LoVo (cell line): ENCODE measurements around the gene KLHL8.
"Not testable (repeated sequence)": the region's sequence is repeated elsewhere in the genome, so short reads cannot be mapped to it uniquely, and the experiment has no call there.

Source experiments
- DNase-seq: peaks from one replicate; pipeline ENCODE4 v3.0.0-alpha.2; 2016; ENCODE audit warnings: low spot score

KLHL8 gene

DNA sequence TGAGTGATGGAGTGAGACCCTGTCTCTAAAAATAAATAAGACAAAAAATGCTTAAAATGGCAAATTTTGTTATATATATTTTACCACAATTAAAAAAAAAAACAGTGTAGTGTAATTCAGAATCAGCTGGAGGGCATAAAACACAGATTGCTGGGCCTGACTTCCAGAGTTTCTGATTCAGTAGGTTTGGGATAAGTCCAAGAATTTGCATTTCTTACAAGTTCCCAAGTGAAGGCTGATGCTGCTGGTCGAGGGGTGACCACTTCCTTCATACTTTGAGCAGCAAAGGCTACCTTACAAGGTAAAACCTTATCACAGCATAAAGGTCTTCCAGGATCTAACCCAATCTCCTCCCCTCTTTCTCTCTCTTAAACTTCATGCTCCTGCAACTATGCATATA, 40.7 kb downstream of the KLHL8 start:
- DNase-seq: no peak

DNA sequence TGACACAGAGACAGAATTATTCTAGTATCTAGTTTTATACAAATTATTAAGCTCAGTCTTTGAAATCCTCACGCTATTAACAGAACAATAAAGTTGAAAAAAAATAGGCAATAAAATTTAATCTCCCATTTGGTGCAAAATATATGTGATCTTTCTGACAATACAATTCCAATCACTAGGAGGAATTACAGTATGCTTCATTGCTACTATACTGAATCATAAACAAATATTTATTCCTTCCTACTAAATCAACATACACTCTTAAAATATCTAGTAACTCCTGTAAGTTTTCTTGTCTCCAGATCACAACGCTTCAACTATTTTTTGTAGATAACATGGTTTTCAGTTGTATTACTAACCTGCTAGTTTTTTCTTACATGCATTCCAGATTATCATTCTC, 45.7 kb downstream of the KLHL8 start:
- DNase-seq: no peak

DNA sequence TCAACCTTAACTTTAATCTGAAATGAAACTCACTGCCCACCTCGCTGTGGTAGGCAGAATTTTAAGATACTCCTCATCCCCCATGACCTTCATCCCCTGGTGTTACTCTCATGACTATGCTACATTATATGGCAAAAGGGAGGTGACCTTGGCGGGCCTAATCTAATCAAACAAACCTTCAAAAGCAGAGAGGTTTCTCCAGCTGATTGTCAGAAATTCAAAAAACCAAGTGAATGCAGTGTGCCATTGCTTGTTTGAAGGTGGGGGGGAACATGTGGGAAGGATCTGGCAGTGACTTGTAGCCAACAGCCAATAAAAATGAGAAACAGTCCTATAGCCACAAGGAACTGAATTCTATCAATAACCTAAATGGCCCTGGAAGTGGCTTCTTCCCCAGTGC, 48.5 kb downstream of the KLHL8 start:
- DNase-seq: no peak

DNA sequence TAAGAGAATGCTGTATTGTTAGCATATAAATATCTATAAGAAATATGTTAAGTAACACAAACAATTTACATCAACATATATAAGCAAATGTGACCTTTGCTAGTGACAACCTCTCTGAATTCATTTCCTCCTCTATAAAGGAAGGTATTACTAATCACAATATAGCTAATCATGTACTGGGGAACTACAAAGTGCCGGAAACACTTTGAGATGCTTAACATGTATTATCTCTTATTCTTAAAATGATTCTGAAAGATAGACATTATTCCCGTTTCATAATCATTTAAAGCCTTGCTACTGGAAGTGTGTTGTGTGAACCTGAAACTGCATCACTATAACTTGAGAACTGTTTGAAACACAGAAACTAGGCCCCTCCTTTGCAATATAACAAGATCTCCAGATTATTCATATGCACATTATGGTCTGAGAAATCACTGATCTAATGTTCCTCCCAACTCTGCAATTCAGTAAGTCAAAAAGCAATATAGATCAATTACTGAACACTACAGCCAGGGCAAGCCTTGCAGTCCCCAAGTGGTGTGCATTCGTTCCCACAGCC, 54.0 kb downstream of the KLHL8 start:
- no peak for DNase-seq

DNA sequence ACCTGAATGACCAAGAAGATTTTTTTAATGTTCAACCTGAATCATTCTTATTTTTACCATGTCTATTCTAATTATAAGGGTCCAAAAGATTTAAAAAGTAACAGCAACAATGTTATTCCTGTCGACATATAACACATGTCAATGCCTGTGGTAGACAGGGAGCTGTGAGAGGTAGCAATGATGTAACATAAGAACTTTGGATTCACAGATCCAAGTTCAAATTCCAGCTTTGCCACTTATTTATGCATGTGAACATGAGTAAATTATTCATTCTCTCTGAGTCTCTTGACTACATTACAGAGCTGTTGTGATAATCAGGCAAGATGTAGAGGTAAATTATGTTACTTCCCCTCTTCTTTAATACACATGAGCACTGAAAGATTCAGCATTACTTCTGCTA, 54.5 kb downstream of the KLHL8 start:
- no peak for DNase-seq

DNA sequence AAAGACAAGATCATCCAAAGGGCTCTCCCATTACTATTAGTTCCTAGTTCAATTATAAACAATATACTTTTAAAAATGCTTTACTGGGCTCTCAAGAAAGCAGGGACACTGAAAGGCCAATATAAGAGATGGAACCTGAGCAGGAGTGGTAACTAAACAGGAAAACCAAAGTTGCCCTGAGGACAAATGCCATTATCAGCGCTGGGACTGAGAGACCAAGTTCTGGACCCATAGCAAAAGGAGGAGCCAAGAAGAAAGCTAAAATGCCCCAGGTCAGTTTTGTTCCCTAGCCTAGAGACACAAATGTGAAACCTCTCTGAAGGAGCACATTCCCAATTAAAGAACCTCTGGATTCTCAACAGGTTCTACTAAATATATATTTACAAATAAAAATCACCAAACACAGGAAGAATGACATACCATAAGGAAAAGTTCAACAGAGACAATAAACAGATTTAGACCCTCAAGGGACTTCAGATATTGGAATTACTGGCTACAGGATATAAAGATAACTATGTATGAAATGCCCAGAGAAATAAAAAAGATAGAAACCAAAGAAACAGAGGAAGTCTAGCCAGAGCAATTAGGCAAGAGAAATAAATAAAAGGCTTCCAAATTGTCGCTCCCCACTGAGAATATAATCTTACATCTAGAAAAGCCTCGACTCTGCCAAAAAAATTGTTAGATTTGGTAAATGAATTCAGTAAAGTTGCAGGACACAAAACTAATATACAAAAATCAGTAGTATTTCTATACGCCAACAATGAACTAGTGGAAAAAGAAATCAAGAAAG, 67.1 kb downstream of the KLHL8 start:
- no peak for DNase-seq

DNA sequence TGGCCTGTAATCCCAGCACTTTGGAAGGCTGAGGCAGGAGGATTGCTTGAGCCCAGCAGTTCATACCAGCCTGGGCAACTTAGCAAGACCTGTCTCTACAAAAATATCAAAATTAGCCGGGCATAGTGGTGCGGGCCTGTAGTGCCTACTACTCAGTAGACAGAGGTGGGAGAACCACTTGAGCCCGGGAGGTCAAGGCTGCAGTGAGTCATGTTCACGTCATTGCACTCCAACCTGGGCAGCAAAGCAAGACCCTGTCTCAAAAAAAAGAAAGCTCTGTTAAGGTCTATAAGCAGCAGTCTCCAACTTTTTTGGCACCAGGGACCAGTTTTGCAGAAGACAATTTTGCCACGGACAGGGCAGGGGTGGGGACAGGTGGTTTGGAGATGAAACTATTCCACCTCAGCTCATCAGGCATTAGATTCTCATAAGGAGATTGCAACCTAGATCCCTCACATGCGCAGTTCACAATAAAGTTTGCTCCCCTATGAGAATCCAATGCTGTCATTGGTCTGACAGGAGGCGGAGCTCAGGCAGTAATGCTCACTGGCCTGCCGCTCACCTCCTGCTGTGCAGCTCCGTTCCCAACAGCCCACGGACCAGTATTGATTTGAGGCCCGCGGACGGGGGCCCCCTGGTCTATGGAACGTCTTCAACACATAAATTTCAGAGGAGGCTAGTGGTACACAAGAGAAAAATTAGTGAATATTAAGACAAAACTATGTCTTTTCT, 67.9 kb downstream of the KLHL8 start:
- DNase-seq: no peak

DNA sequence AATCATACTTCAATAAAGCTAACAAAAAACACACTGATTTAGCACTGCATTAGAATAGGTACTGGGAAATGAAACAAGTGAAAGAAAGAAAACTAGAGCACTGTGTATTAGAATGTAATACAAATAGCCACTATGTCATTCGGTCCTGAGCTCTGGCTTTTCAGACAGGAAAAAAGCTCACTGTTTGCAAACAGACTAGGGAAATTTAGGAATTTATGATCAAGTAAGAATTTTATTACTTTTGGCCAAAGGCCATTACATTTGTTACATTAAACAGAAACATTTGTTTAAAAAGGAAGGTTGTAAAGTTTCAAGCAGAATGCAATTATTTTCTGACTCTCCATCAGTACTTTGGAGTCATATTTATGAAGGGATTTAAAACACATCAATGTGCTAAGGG, 68.7 kb downstream of the KLHL8 start:
- DNase-seq: peak; percentile 25

DNA sequence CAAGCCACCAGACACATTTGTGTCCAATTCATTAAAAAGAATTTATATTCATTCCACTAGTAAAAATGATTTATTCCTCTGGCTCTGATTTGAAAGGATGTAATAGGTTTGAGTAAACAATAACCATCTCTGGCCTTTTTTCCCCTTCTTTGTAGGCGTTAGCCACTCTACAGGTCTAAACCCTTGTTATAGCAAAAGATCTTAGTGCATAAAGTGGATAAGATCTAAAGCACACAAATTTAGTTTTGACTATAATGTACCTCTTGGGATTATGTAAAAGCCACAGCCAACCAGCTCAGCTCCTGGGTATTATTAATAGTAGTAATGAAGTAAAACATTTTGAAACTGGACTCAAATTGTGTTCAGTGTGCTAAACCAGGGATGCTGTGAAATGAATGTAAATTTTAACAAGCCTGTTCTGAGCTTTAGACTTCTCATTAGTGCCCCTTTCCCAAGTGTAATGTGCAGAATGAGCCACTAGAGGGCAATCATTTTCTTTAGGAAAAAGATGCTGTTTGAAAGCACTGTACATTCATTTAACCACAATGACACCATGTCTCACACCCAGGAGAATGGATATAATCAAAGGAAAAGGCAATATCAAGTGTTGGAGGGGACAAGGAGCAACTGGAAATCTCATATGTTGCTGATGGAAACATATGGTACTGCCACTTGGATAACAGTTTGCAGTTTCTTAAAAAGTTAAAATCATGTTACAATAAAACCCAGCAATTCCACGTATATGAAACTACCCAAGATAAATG, 69.7 kb downstream of the KLHL8 start:
- DNase-seq: peak; percentile 73

DNA sequence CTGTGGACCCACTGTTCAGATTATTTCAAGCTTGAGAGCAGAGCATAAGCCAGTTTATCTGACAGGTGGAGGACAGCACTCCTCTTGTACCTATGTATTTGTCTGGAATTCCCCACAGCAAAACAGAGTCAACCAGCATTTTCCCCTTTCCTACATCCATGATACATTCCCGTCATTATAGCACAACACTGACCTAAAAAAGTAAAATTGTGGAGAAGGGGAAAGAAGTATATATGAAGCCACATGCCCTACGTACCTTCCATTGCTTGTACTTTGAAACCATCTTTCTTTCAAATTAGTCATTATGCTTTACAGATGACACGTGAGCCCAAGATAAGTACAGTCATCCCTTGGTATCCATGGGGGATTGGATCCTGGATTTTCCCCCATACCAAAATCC, 73.3 kb downstream of the KLHL8 start:
- DNase-seq: no peak

DNA sequence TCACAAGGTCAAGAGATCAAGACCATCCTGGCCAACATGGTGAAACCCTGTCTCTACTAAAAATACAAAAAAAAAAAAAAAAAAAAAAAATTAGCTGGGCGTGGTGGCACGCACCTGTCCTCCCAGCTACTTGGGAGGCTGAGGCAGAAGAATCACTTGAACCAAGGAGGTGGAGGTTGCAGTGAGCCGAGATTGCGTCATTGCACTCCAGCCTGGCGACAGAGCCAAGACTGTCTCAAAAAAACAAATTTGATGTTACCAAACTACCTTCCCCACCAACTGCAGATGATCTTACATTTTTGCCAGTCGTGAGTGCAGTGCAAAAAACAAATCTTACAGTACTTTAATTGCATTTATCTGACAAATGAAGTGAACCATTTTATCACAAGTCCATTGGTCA, 74.5 kb downstream of the KLHL8 start:
- not testable (repeated sequence) for DNase-seq

DNA sequence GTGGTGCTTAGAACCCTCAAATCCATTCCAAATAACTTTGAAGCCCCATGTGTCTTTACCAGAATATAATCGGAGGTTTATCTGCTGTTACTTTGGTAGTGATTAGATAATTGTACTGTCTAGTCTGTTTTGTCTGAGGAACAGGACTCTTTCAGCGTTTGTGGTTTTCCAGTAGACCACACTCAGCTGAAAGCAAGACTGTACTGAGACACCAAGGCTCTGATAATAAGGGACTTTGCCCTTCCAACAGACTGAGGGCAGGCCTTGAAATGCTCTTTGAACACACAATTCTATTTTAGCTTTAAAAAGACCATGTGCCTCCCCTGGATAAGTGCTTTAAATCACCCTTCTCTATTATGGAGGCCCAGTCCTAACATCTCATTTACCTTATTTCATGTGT, 76.1 kb downstream of the KLHL8 start:
- no peak for DNase-seq

DNA sequence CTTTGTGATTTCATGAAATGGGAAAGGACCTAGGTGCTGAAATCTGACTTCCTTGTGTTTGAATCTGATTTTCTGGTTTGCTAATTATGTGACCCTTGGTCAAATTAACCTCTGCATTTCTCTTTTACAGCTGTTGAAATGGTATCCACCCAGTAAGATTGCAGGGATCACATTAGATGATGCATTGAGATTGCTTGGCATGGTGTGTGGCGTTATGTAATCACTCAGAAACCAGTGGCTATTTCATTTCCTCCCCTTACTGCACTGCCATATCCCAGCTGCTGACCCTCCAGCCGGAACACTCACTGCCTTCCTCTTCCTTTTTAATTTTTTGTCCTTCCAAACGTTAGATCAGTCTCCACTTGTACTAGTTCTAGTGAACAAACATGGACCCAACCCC, 79.0 kb downstream of the KLHL8 start:
- no peak for DNase-seq

DNA sequence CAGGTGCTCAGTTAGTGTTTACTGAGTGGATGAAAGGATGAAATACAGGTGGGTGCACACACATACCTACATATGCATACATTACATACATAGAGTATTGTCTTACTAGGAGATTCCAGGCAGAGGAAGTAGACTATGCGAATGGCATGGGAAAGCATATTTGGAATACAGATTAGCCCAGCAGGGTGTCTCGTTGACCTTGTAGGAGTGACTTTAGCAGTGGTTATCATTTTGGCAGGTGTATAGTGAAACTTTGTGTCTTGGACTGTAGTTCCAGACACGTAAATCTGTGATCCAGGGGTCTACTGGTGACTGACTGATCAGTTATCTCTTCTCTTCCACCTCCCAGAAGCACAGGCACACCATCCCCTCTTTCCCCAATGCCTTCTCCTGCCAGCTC, 86.3 kb downstream of the KLHL8 start:
- DNase-seq: no peak

DNA sequence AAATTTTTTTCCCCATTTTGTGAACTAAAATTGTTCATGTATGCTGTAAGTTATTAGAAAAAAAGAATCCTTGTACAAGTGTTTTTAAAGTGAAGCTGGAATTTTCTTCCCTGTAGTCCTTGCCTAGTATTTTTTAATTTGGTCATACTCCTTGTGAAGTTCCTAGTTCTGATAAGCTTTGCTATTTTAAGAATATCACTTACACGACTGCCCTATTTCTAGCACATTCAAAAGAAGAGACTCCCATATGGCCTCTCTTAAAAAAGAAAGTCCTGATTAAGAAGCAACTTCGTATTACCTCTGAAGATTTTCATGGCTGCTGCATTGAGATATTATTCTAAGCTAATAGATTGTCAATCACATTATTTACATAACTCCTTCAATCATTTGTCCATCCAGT, 87.2 kb downstream of the KLHL8 start:
- DNase-seq: no peak

DNA sequence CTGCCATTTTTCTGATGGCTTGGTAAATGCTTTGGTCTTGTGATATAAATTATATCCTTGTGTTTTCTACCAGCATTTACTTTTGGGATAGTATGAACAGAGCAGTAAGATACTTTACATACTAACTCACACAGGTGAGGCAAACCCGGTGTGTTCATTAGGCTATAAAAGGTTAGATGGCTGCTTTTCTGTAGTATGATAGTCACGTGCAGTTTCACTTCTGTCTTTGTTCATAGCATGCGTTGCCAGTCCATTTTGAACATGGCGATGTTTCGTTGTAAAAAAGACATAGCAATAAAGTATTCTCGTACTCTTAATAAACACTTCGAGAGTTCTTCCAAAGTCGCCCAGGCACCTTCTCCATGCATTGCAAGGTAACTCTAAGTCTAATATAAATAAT, 88.4 kb downstream of the KLHL8 start:
- no peak for DNase-seq

DNA sequence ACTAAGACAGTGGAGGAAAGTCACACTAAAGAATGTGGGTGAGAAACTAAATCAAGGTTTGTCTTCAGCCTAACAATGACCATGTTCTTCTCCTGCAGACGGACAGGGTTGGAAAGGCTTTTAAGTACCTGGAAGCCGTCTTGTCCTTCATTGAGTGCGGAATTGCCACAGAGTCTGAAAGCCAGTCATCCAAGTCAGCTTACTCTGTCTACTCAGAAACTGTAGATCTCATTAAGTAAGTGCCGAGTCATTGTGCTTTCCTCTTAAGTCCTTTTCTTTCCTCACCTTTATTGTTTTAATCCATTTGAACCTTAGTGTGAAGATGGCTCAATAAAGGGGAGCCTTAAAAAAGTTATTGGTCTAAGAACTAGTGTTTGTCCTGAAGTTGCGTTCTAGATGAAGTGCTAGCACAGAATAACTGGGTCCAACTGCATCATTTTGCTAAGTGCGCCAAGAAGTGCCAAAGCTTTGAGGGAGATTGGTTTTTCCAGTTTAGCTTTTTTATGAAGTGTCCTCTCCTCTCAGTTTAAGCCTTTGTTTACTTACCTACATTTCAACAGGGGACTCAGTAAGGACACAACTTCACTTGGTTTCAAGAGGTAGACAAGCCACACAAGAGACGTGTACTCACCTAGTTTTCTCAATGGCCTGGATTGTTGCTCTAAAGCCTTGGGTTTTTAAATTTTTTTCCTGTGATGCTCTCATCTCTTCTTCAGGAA, 89.3 kb downstream of the KLHL8 start:
- no peak for DNase-seq

DNA sequence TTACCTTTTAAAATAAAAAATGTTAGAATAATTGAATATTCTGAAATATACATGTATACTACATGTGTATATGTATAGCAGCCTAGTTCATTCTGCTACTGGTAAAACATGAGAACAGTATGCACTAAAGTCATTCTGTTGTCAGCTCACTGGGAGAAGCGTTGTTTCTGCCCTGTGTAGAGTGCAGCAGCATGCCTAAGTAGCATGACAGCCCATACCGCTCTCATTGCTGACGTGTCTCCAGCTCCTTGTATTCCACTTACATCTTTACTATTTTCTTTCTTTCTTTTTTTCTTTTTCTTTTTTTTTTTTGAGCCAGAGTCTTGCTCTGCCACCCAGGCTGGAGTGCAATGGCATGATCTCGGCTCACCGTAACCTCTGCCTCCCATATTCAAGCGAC, 90.7 kb downstream of the KLHL8 start:
- DNase-seq: no peak

DNA sequence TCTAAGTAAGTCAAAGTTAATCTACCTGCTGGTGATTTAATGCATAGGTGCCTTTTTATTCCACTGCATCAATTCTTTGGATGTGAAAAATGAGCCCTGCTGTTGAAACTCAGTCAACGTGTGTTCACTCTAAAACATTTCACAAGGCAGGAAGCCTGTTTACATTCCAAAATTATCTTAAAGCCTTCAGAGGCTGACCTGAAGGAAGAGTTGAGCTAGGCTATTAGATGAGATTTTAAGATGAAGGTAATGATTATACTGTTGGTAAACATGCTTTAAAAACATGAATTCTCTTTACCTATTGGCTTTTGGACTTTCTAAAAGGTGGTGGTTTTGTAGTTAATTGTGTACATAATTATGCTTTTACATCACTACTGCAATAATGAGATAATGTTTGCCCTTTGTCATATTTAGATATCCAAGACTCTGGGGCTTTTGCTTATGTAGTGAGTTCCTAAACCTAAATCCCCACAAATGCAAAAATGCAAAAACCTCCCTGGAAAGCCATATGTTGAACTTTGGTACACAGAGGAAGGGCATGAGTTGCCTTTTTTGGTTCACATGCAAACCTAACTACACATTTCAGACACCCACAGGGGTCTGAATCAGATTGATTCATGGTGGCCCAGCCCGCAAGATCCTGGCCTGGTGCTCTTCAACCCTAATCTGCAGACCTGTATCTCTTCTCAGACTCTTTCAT, 92.3 kb downstream of the KLHL8 start:
- DNase-seq: no peak

DNA sequence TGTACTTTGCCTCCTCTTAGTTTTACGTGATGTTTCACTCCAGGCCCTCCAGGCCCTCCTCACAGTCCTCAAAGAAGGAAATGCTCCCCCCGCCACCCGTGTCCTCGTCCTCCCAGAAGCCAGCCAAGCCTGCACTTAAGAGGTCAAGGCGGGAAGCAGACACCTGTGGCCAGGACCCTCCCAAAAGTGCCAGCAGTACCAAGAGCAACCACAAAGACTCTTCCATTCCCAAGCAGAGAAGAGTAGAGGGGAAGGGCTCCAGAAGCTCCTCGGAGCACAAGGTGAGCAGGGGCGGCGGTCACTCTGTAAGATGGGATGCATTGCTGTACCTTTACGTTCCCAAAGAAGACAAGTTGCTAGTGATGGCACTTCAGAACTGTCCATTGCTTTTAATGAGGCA, 94.4 kb downstream of the KLHL8 start:
- no peak for DNase-seq

DNA sequence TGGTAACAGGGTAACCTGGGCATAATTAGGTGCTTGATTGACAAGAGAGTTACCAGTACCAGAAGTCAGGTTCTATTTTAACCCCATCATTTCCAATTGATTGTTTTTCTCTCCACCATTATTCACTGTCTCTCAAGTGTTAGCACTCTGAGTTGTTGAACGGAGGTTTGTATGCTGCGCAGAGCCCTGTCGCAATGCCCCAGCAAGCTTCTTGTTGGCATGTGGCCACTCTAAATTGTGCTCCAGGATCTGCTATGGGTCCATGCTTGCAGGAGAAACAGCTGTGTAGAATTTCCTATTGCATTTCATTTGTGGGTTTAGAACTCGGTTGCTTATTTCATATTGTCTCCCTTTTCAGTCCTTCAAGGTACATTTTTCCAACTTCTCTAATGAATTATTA, 98.2 kb downstream of the KLHL8 start:
- no peak for DNase-seq
